Measurements from ENCODE around the gene CSNK2A1.

GRCh38 chr20:496126-496696 lies 47.4 kb downstream of the CSNK2A1 start:
- TF ChIP-seq POLR2A (IDR thresholded peaks at IDR 0.05) = no peak
- no peak for TF ChIP-seq CTCF (IDR thresholded peaks at IDR 0.05)
